IMR-90 (cell line): ENCODE data around the gene POFUT2. TPM values are rescaled to one million over a fixed set of nuclear protein-coding genes. Genes with fewer than 3 reads are reported as not detected.
A peak's percentile ranks its signal among the peaks of the same experiment; 100 is the strongest.

Experiments used
- ATAC-seq: fragments of 200-7000 bp; cut with Tn5 transposase; 2 replicates; pipeline ENCODE4 v1.9.1; 2020; ENCODE audit warnings: low read depth, mild to moderate bottlenecking, moderate library complexity
- BruUV-seq: library from RNA; stranded (reverse); fragments of 400-500 nt; replicated peaks from 2 replicates; lab custom pipeline; 2021; lab: Mats Ljungman, UMichigan
- CTCF ChIA-PET: fragments of 300-600 bp; formaldehyde crosslinking; extraction: SDS; loops from one replicate; lab custom pipeline; 2021; ENCODE audit warnings: antibody characterized with exemption; lab: Yijun Ruan, JAX
- POLR2A ChIA-PET: fragments of 300-600 bp; sonication (Branson Sonifier 250); formaldehyde crosslinking; loops from one replicate; lab custom pipeline; 2022; ENCODE audit warnings: antibody characterized with exemption; ENCODE audit not compliant: unreplicated experiment; lab: Charles Lee
- DNase-seq: peaks from one replicate; pipeline ENCODE4 v3.0.0; 2013
- H2AFZ ChIP-seq: replicated peaks from 2 replicates; pipeline ENCODE3; 2013; ENCODE audit warnings: low read length, mild to moderate bottlenecking; ENCODE audit not compliant: poor library complexity
- H2AK5ac ChIP-seq: 2 replicates; pipeline ENCODE4 v1.6.1; 2013; ENCODE audit warnings: low read depth, low read length, inconsistent platforms
- H2AK9ac ChIP-seq: replicated peaks from 2 replicates; pipeline ENCODE3; 2013; ENCODE audit warnings: mild to moderate bottlenecking, low read depth, low read length, moderate library complexity; ENCODE audit not compliant: poor library complexity
- H2BK120ac ChIP-seq: 2 replicates; pipeline ENCODE4 v1.6.1; 2013; ENCODE audit warnings: low read depth, low read length, inconsistent platforms
- H2BK15ac ChIP-seq: 3 replicates; pipeline ENCODE4 v1.6.1; 2013; ENCODE audit warnings: low read depth, low read length, inconsistent platforms
- H2BK20ac ChIP-seq: 2 replicates; pipeline ENCODE4 v1.6.1; 2013; ENCODE audit warnings: low read depth, mild to moderate bottlenecking, inconsistent platforms, low read length, moderate library complexity
- H2BK5ac ChIP-seq: 2 replicates; pipeline ENCODE4 v1.6.1; 2013; ENCODE audit warnings: mild to moderate bottlenecking, low read depth, low read length, inconsistent platforms; ENCODE audit not compliant: poor library complexity, severe bottlenecking
- H3K14ac ChIP-seq: replicated peaks from 2 replicates; pipeline ENCODE4 v1.6.1; 2013; ENCODE audit warnings: low read depth, low read length, inconsistent platforms
- H3K18ac ChIP-seq: 2 replicates; pipeline ENCODE4 v1.6.1; 2013; ENCODE audit warnings: low read depth, low read length, control low read depth
- H3K23ac ChIP-seq: 2 replicates; pipeline ENCODE4 v1.6.1; 2013; ENCODE audit warnings: low read depth, low read length, inconsistent platforms
- H3K27ac ChIP-seq: 2 replicates; pipeline ENCODE4 v1.5.1; 2013; ENCODE audit warnings: mild to moderate bottlenecking, control low read depth, low read length; ENCODE audit not compliant: insufficient read depth
- H3K27me3 ChIP-seq: 2 replicates; pipeline ENCODE4 v1.6.1; 2013; ENCODE audit warnings: low read length; ENCODE audit not compliant: control insufficient read depth, insufficient read depth
- H3K36me3 ChIP-seq: 2 replicates; pipeline ENCODE4 v1.6.1; 2013; ENCODE audit warnings: low read length, mixed read lengths; ENCODE audit not compliant: control insufficient read depth, insufficient read depth
- H3K4ac ChIP-seq: 2 replicates; pipeline ENCODE4 v1.6.1; 2013; ENCODE audit warnings: low read depth, low read length, inconsistent platforms
- H3K4me1 ChIP-seq: 2 replicates; pipeline ENCODE4 v1.6.1; 2013; ENCODE audit warnings: low read length, mixed read lengths; ENCODE audit not compliant: control insufficient read depth, insufficient read depth
- H3K4me2 ChIP-seq: 2 replicates; pipeline ENCODE4 v1.6.1; 2013; ENCODE audit warnings: low read depth, mild to moderate bottlenecking, control low read depth, low read length, moderate library complexity
- H3K4me3 ChIP-seq: 2 replicates; pipeline ENCODE4 v1.5.1; 2013; ENCODE audit warnings: low read depth, mild to moderate bottlenecking, control low read depth, low read length, moderate library complexity; ENCODE audit not compliant: insufficient read depth
- H3K56ac ChIP-seq: 2 replicates; pipeline ENCODE4 v1.6.1; 2013; ENCODE audit warnings: low read length, inconsistent platforms; ENCODE audit not compliant: insufficient read depth; ENCODE audit errors: extremely low read depth
- H3K79me1 ChIP-seq, 2 experiments: 2 replicates each; pipeline ENCODE4 v1.6.1; 2013; ENCODE audit warnings: low read length in 2 of 2, inconsistent platforms in 1 of 2, low read depth in 1 of 2
- H3K9ac ChIP-seq: 2 replicates; pipeline ENCODE4 v1.6.1; 2013; ENCODE audit warnings: low read depth, low read length, control low read depth
- H3K9me1 ChIP-seq: 2 replicates; pipeline ENCODE4 v1.6.1; 2013; ENCODE audit warnings: low read length, inconsistent platforms; ENCODE audit not compliant: insufficient read depth
- H3K9me3 ChIP-seq: 2 replicates; pipeline ENCODE4 v1.6.1; 2013; ENCODE audit warnings: low read length; ENCODE audit not compliant: control insufficient read depth, insufficient read depth
- H4K20me1 ChIP-seq: 2 replicates; pipeline ENCODE4 v1.6.1; 2013; ENCODE audit warnings: low read length, inconsistent platforms; ENCODE audit not compliant: insufficient read depth
- H4K5ac ChIP-seq: 2 replicates; pipeline ENCODE4 v1.6.1; 2013; ENCODE audit warnings: mild to moderate bottlenecking, low read depth, low read length, control low read depth
- H4K8ac ChIP-seq, 2 experiments: 2 replicates each; pipeline ENCODE4 v1.6.1; 2013; ENCODE audit warnings: low read depth in 2 of 2, low read length in 2 of 2, control low read depth in 1 of 2, inconsistent platforms in 1 of 2
- H4K91ac ChIP-seq: 2 replicates; pipeline ENCODE4 v1.6.1; 2013; ENCODE audit warnings: low read depth, low read length, inconsistent platforms; ENCODE audit not compliant: insufficient read depth
- BHLHE40 ChIP-seq: fragments of 150-350 bp; IDR thresholded peaks from 2 replicates; pipeline ENCODE4 v1.6.1; 2016; ENCODE audit warnings: mild to moderate bottlenecking, low read depth, low read length
- CEBPB ChIP-seq: IDR thresholded peaks from 2 replicates; pipeline ENCODE4 v1.6.1; 2012; ENCODE audit warnings: low read depth, low read length, improper control_type of control experiment
- CHD1 ChIP-seq: IDR thresholded peaks from 2 replicates; pipeline ENCODE4 v1.6.1; 2012; ENCODE audit warnings: low read depth, low read length, improper control_type of control experiment
- CTCF ChIP-seq: conservative IDR thresholded peaks from 2 replicates; pipeline ENCODE4 v1.5.1; 2012; ENCODE audit warnings: mild to moderate bottlenecking, low read depth, low read length, improper control_type of control experiment
- ELK1 ChIP-seq: fragments of 150-350 bp; IDR thresholded peaks from 2 replicates; pipeline ENCODE4 v1.6.1; 2016; ENCODE audit warnings: low read depth, mild to moderate bottlenecking, low read length, moderate library complexity, borderline replicate concordance
- FOS ChIP-seq: fragments of 150-350 bp; IDR thresholded peaks from 2 replicates; pipeline ENCODE4 v1.6.1; 2016; ENCODE audit warnings: low read depth, low read length
- MAFK ChIP-seq: IDR thresholded peaks from 2 replicates; pipeline ENCODE4 v1.6.1; 2012; ENCODE audit warnings: low read depth, low read length, improper control_type of control experiment
- MAZ ChIP-seq: IDR thresholded peaks from 2 replicates; pipeline ENCODE4 v1.6.1; 2012; ENCODE audit warnings: low read depth, mild to moderate bottlenecking, low read length, improper control_type of control experiment, moderate library complexity, borderline replicate concordance
- MXI1 ChIP-seq: IDR thresholded peaks from 2 replicates; pipeline ENCODE4 v1.6.1; 2012; ENCODE audit warnings: low read depth, mild to moderate bottlenecking, low read length, moderate library complexity, borderline replicate concordance
- NFE2L2 ChIP-seq: fragments of 150-350 bp; IDR thresholded peaks from 2 replicates; pipeline ENCODE4 v1.6.1; 2016; ENCODE audit warnings: low read depth, mild to moderate bottlenecking, low read length
- POLR2A ChIP-seq: IDR thresholded peaks from 2 replicates; pipeline ENCODE4 v1.6.1; 2012; ENCODE audit warnings: mild to moderate bottlenecking, low read depth, low read length
- RCOR1 ChIP-seq: IDR thresholded peaks from 2 replicates; pipeline ENCODE4 v1.6.1; 2012; ENCODE audit warnings: mild to moderate bottlenecking, low read length, improper control_type of control experiment; ENCODE audit not compliant: insufficient replicate concordance
- SMC3 ChIP-seq: fragments of 150-350 bp; IDR thresholded peaks from 2 replicates; pipeline ENCODE4 v1.6.1; 2016; ENCODE audit warnings: low read depth, mild to moderate bottlenecking, antibody characterized with exemption, low read length, moderate library complexity
- USF2 ChIP-seq: fragments of 150-350 bp; IDR thresholded peaks from 2 replicates; pipeline ENCODE4 v1.6.1; 2017; ENCODE audit warnings: mild to moderate bottlenecking, antibody characterized with exemption, low read length, low read depth
- WGBS, 2 experiments: methylation state at CpG; one replicate each; pipeline versions ENCODE4 v1.1.5 to v1.1.7; 2013; ENCODE audit warnings: missing lambda C conversion rate in 2 of 2; ENCODE audit not compliant: insufficient read length in 1 of 2; ENCODE audit errors: extremely low coverage in 2 of 2; 5-methylcytosine and 5-hydroxymethylcytosine counted together
- dilution Hi-C: fragments of 300-500 bp; cut with HindIII; formaldehyde crosslinking; loops from one replicate; pipeline ENCODE4 v1.14.3; 2018; ENCODE audit warnings: low sequenced_read_pairs; ENCODE audit not compliant: unreplicated experiment
- in situ Hi-C: fragments of 300-500 bp; cut with MboI; formaldehyde crosslinking; loops from 3 replicates; pipeline ENCODE4 v1.14.3; 2019; ENCODE audit warnings: low sequenced_read_pairs, inconsistent platforms, mixed read lengths
- intact Hi-C: fragments of 100-400 bp; cut with micrococcal nuclease; formaldehyde crosslinking; loops from 2 replicates; pipeline ENCODE4 v1.10.0; 2022
- polyA plus RNA-seq, 3 experiments: library from polyadenylated mRNA; depleted of rRNA; stranded (reverse); fragments of >200 nt; gene quantifications; 2 replicates each; pipeline ENCODE4 v1.2.3, GENCODE V29; 2012; ENCODE audit warnings: low replicate concordance in 1 of 3
- total RNA-seq: library from RNA; depleted of rRNA; stranded (reverse); fragments of >200 nt; gene quantifications from 2 replicates; pipeline ENCODE4 v1.2.3, GENCODE V29; 2012

The POFUT2 gene
- total and polyA plus RNA-seq, 2 of the 4 experiments (the other 2 are of a cell fraction), result 18.8 to 59.3 TPM

GRCh38 chr21:45301521-45302081 lies 13.9 kb upstream of the POFUT2 start:
- Histone ChIP-seq H3K18ac (no peak overlapping the region), H3K27ac (no peak overlapping the region), H3K9me1 (0 out of 2 replicates have a peak, but pooled peaks cover 10% of the 10 kb centered on the region), H4K91ac (peak overlapping the region; percentile 43; the same call in 1 of the 2 replicates), H4K5ac (no peak overlapping the region), H4K20me1 (no peaks in the 10 kb centered on the region; the same call in 1 of the 2 replicates), H3K4me3 (no peak overlapping the region), H2AK5ac (peak overlapping the region; percentile 60), H3K9me3 (no peaks in the 10 kb centered on the region), H3K4ac (peak overlapping the region; percentile 24), H3K27me3 (no peaks in the 10 kb centered on the region), H3K4me2 (no peak overlapping the region), H2AFZ (no peak overlapping the region), H2BK120ac (no peak overlapping the region; the same call in 1 of the 2 replicates), H2BK15ac (no peak overlapping the region), H3K4me1 (peaks cover 21% of the 10 kb centered on the region), H3K79me1 (peaks cover 5 to 35% of the 10 kb centered on the region in 2 experiments), H3K23ac (no peak overlapping the region), H2BK20ac (no peak overlapping the region), H2AK9ac (peak overlapping the region; percentile 44), H3K14ac (no peak overlapping the region), H3K36me3 (no peaks in the 10 kb centered on the region), H2BK5ac (no peak overlapping the region), H3K56ac (no peak overlapping the region), H3K9ac (no peak overlapping the region), H4K8ac (no peak overlapping the region)
- dilution Hi-C loops, result no loop called here
- ATAC-seq (no peak), DNase-seq (no peak)
- POLR2A ChIA-PET, result no interaction called here
- in situ Hi-C loops, result no loop called here
- no peak for TF ChIP-seq RCOR1
- TF ChIP-seq SMC3, result no peak
- TF ChIP-seq POLR2A, result no peak
- TF ChIP-seq NFE2L2, result no peak
- TF ChIP-seq CHD1, result no peak
- no peak for TF ChIP-seq MAFK
- no peak for TF ChIP-seq ELK1
- TF ChIP-seq CTCF, result no peak
- TF ChIP-seq USF2, result no peak
- no peak for TF ChIP-seq MAZ
- no peak for TF ChIP-seq MXI1
- TF ChIP-seq CEBPB, result no peak
- no peak for TF ChIP-seq BHLHE40
- no peak for TF ChIP-seq FOS
- intact Hi-C loops, result no loop called here
- 96% methylated on average over 13 of the region's 20 CpGs; no CpG with 5 or more reads in 1 of the 2 experiments for WGBS, 2 experiments
- CTCF ChIA-PET, result no interaction called here
- BruUV-seq, result no TSS peak
